Left cardiac atrium (tissue), 4 donors: ENCODE results near the gene HINT1. TPM values are rescaled to one million over a fixed set of nuclear protein-coding genes. Genes with fewer than 3 reads are reported as not detected.
"Not testable (repeated sequence)": the region's sequence is repeated elsewhere in the genome, so short reads cannot be mapped to it uniquely, and the experiment has no call there.

Experiments used
- ATAC-seq, 2 donors: fragments of 200-7000 bp; cut with Tn5 transposase; one replicate each; pipeline ENCODE4 v1.9.1; 2020; ENCODE audit warnings: mild to moderate bottlenecking in 2 of 2, moderate library complexity in 2 of 2
- DNase-seq: peaks from one replicate; pipeline ENCODE4 v3.0.0-alpha.2; 2020
- intact Hi-C, 2 donors: fragments of 100-400 bp; cut with DNase I; formaldehyde crosslinking; loops; one replicate each; pipeline versions ENCODE4 v1.14.1 to v1.15.1; 2022 to 2023
- total RNA-seq, 2 donors: library from RNA; stranded (reverse); fragmentation: NEBNext Ultra II Directional; extraction: Animal tissue kit (Norgen Biotek cat#: 25700); gene quantifications; one replicate each; pipeline ENCODE4 v1.2.1, GENCODE V29; 2021
- donor health status: DM: no; HTN: yes; CAD: no.
- donor health status: DM: no; HTN: yes; CAD: no; lungs with severe emphysema.
- donor health status: DM: yes; HTN: yes; CAD: no.
- donor health status: Dilated cardiomyopathy.

The HINT1 gene
- total RNA-seq, 2 donors from 2014 or later = 142 to 172 TPM

- no peak for DNase-seq
- no peak for ATAC-seq
- intact Hi-C loops = no loop called here
Observed at GRCh38 chr5:131180407-131180806, 15.4 kb upstream of the HINT1 start.

- intact Hi-C loops = loop anchor here in 1 of 2 donors (5.0 to 10.0 kb wide), 2 partner anchors 91 to 243 kb away; partner anchors contain the start of gene CDC42SE2
- no peak for DNase-seq
- ATAC-seq = no peak
Observed at GRCh38 chr5:131171276-131171810, 6.3 kb upstream of the HINT1 start.

DNA sequence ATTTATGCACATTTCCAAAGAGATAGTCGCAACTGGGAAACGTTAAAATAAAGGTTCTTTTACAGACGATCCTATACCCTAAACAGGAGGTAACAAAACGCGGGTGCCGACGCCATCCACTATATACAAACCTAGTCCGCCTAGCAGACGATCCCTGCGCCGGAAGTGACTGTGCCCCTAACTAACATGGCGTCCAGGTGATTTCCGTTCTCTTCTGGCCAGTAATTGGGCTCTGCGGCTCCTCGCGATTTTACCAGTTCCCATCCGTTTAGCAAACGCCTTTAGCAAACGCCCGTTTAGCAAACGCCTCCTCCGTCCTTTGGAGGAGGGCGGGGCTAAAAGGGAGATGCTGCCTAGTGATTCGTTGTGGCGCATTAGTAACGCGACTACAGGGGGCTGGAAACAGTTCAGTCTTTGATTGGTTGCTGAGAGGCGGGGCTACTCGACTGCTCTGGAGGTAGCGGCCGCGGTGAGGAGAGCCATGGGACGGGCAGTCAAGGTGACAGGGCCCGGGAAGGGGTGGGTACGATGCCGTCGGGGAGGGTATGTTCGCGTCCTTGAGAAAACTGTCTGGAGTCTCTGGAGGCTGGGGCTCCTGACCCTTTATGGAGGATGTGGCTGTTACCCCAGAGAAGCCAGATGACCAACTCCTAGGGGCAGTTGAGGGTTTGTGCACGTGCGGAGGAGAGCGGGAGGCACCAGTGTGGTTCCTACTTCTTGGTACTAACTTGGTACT is 5.7 kb upstream of the HINT1 start, which contains the start of gene LYRM7:
Gene LYRM7 (plus strand): TSS at position 405 of the 736 bp plus-strand sequence. CDS start 77 bp downstream, at position 482.
- intact Hi-C loops = loop anchor here in 1 of 2 donors (5.0 to 10.0 kb wide), 2 partner anchors 92 to 244 kb away; partner anchors contain the start of gene CDC42SE2
- peak; percentile 99 for ATAC-seq
- peak; percentile 96 for DNase-seq

GRCh38 chr5:131169810-131170539 is 4.9 kb upstream of the HINT1 start:
- intact Hi-C loops = loop anchor here in 1 of 2 donors (5.0 to 10.0 kb wide), 2 partner anchors 92 to 245 kb away; partner anchors contain the start of gene CDC42SE2
- DNase-seq = no peak
- no peak for ATAC-seq

DNA sequence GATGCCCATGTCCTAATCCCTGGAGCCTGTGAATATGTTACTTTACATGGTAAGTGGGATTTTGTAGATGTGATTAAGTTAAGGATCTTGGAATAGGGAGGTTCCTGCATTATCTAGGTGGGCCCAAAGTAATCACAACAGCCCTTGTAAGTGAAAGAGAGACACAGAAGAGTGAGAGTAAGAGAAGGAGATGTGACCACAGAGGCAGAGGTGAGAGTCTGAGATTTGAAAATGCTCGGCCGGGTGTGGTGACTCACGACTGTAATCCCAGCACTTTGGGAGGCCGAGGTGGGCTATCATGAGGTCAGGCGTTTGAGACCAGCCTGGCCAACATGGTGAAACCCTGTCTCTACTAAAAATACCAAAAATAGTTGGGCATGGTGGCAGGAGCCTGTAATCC is 2.6 kb upstream of the HINT1 start:
- DNase-seq = no peak
- intact Hi-C loops = no loop called here
- no peak for ATAC-seq

DNA sequence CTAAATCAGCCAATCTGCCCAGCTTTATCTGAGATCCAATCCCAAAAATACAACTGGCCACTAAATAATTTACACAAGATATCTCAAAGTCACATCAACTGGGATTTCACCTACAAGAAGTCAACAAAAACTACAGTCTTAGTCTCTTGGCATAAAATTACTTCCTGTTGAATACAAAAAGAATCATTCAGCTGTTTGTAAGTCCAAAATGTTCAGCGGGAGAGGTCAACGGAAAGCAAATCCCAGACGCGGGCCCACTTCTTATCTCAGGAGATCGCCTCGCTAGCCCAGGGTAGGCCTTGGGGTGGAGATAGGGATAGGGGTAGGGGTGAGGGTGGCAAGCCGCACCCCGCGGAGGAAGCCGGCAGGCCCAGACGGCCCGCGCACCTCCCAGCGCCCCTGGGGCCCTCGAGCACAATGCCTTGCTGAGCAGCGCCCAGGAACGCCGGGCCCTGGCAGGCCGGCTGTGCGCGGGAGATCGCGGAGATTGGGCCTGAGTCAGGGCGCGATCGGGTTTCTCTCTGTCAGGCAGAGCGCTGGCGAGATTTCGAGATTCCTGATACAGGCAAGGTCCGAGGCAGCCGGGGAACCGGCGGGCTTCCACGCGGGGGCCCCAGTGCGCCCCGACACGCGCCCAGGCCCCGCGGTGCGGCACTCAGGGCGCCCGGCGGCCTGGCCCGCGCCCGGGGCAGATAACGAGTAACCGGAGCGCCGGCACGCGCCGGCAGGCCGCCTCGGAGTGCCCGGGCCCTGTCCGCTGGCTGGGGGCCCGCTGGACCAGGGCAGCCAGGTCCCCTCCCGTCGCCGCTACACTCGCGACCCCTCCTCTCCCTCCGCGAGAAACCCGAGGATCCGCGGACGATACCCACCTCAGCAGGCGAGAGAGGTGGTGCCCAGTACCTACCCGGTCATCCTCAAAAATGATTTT is 601 bp downstream of the HINT1 start:
- DNase-seq (peak; percentile 69), ATAC-seq (peak; percentile 83 to 84)
- intact Hi-C loops = no loop called here

DNA sequence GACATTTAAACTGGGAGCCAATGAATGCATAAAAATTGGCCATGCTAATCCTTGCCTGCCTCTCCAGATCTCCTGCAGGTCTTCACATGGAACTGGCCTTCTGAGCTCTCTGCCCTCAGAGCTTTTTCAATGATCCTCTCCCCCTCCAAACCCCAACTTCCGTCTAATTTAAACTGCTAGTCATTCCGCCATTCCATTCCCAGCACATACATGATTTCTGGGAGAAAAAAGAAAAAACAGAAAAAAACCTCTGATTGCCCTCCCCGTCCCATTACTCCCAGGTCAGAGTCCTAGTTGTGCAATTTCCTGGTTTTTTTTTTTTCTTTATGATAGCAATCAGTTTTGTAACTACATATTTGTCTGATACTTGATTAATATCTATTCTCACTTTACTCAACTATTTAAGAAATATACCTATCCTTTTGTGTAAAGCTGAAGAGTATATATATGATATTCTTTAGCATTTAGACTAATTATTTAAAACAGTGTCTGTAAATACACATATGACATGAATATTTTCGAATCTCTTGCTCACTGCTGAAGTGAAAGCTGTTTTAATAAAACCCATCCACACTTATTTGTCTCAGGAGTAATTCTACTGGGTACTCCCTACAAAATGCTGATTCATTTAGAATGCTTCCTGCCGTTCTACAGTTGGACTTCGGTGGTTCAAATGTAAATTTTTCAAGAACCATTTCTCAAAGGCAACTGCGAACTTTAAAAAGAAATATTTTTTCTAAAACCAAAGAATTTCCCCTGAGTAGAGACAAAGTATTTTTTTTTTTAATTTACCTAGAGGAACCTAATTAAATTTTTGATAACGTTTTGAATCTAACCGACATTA is 1.6 kb downstream of the HINT1 start:
- intact Hi-C loops = no loop called here
- ATAC-seq = no peak
- no peak for DNase-seq

- ATAC-seq (no peak), DNase-seq (no peak)
- intact Hi-C loops = no loop called here
Observed at GRCh38 chr5:131160134-131160533, 4.9 kb downstream of the HINT1 start.

DNA sequence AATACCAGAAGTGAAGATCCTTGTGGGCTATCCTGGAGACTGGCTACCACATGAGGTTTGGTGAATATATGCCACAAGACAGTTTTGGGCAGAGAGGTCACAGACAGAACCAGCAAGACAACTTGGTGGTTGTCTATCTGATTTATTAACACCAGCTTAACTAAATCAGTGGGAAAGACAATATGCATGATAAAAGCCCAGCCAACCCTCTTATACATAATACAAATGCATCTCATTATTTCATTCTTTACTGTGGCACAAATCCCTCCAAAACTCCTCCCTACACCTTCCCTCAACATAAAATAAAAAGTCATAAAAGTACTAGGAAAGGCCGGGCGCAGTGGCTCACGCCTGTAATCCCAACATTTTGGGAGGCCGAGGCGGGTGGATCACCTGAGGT is 8.1 kb downstream of the HINT1 start:
- intact Hi-C loops = no loop called here
- no peak for ATAC-seq
- DNase-seq = no peak

DNA sequence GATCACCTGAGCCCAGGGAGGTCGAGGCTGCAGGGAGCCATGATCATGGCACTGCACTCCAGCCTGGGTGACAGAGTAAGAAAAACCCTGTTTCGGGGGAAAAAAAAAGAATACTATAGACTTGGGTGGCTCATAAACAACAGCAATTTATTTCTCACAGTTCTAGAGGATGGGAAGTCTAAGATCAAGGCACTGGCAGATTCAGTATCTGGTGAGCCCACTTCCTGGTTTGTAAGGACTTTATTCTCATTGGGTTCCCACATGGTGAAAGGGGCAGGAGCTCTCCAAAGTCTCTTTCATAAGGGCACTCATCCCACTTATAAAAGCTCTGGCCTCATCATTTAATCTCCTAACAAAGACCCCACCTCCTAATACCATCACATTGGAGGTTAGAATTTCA is 8.7 kb downstream of the HINT1 start:
- intact Hi-C loops = no loop called here
- DNase-seq = no peak
- ATAC-seq = no peak

GRCh38 chr5:131151216-131151615 is 13.8 kb downstream of the HINT1 start:
- intact Hi-C loops = no loop called here
- ATAC-seq (no peak), DNase-seq (no peak)

- intact Hi-C loops = no loop called here
- no peak for DNase-seq
- no peak for ATAC-seq
Observed at GRCh38 chr5:131150408-131150807, 14.6 kb downstream of the HINT1 start.

DNA sequence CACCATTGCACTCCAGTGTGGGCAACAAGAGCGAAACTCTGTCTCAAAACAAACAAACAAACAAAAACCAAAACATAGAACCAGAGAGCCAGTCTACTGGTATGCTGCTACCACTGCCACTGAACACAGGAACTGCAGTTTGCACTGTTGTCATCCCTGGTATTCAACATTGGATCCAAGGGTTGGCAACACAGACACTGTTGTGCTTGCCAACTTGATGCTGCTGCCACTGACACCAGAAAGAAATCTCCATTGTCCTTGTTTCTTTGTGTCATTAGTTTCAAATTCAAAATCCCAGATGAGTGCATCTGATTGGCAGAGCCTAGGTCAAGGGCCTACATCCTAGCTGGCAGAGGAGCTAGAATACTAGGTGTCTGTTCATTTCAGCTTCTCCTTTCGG is 16.2 kb downstream of the HINT1 start:
- ATAC-seq (no peak), DNase-seq (no peak)
- intact Hi-C loops = no loop called here

DNA sequence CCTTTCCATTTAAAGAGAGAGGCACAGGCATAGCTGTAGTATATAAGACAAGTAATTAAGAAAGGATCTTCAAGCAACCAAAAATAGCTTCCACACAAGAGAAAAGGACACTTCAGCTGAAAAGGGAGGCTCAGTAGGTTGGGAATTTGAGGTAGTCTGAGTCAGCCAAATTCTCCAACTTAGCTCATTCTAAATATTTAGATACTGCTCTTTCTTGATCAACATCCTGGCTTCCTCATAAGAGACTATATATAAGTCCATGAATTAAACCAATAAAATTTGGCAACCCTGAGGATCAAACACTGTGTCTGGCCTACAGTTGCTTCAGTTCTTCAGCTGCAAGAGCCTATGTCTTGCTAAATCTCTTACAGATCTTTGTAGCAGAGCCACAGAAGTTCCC is 17.8 kb downstream of the HINT1 start:
- DNase-seq = no peak
- no peak for ATAC-seq
- intact Hi-C loops = no loop called here

DNA sequence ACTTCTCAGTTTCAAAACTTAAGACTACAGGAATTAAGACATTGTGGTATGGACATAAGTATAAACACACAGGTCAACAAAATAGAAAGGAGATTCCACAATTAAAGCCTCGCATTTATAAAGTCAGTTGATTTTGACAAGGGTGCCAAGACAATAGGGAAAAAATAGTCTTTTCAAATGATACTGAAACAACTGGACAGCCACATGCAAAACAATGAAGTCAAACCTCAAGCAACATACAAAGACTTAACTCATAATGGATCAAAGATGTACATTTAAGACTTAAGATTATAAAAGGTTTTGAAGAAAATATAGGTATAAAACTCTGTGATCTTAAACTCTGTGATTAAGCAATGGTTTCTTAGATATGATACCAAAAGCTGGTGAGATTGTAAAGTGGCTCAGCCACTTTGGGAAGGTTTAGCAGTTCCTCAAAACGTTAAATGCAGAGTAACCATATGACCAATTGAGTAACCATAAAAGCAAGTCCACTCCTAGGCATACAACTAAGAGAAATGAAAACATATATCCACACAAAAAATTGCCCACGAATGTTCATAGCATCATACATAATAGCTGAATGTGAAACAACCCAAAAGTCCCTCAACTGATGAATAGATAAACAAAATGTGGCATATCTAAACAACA is 22.0 kb downstream of the HINT1 start:
- ATAC-seq = no peak

GRCh38 chr5:131139321-131139720 is 25.7 kb downstream of the HINT1 start:
- ATAC-seq = no peak
- DNase-seq = no peak
- intact Hi-C loops = no loop called here

More for the DNA sequence above, 22.0 kb downstream of the HINT1 start:
- no peak for DNase-seq
- intact Hi-C loops = no loop called here

DNA sequence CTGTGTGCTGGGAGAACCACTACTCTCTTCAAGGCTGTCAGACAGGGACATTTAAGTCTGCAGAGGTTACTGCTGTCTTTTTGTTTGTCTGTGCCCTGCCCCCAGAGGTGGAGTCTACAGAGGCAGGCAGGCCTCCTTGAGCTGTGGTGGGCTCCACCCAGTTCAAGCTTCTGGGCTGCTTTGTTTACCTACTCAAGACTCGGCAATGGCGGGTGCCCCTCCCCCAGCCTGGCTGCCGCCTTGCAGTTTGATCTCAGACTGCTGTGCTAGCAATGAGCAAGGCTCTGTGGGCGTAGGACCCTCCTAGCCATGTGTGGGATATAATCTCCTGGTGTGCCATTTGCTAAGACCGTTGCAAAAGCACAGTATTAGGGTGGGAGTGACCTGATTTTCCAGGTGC is 26.6 kb downstream of the HINT1 start:
- intact Hi-C loops, ATAC-seq: not testable (repeated sequence)

DNA sequence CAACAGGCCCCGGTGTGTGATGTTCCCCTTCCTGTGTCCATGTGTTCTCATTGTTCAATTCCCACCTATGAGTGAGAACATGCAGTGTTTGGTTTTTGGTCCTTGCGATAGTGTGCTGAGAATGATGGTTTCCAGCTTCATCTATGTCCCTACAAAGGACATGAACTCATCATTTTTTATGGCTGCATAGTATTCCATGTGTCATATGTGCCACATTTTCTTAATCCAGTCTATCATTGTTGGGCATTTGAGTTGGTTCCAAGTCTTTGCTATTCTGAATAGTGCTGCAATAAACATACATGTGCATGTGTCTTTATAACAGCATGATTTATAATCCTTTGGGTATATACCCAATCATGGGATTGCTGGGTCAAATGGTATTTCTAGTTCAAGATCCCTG is 32.0 kb downstream of the HINT1 start:
- ATAC-seq, intact Hi-C loops, DNase-seq: not testable (repeated sequence)

More for the DNA sequence above, 26.6 kb downstream of the HINT1 start:
- DNase-seq = not testable (repeated sequence)
